ENCODE data around the gene PHGDH. TPM values are rescaled to one million over a fixed set of nuclear protein-coding genes. Genes with fewer than 3 reads are reported as not detected.

Gene PHGDH
- total RNA-seq, 2 donors from 2014 or later = 6.3 to 11.6 TPM

DNA sequence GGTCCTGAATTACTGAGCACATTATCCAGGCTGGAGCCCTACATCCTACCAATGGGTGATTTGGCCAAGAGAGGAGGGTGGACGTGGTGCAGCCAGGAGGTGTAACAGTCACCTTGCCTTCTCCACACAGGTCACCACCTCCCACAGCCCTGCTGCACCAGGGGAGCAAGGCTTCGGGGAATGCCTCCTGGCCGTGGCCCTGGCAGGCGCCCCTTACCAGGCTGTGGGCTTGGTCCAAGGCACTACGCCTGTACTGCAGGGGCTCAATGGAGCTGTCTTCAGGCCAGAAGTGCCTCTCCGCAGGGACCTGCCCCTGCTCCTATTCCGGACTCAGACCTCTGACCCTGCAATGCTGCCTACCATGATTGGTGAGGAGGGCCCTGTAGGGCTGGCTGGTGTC, 30.9 kb downstream of the PHGDH start:
- Histone ChIP-seq H3K4me1 (no peaks in the 10 kb centered on the region), H3K27me3 (no peaks in the 10 kb centered on the region), H3K4me3 (no peak overlapping the region), H3K9ac (ENCODE audit: low read depth in 2 of 2, low read length in 2 of 2) (no peak overlapping the region), H3K27ac (no peak overlapping the region), H3K36me3 (no peaks in the 10 kb centered on the region), H3K9me3 (no peaks in the 10 kb centered on the region)
- TF ChIP-seq CTCF (IDR thresholded peaks at IDR 0.05) = no peak
- no peak for DNase-seq
- intact Hi-C loops (cut with DNase I) = loop anchor here (5.0 to 10.0 kb wide), 3 partner anchors 65 to 202 kb away; no protein-coding TSS in a partner anchor

GRCh38 chr1:119743308-119743707, 31.6 kb downstream of the PHGDH start:
- H3K9me3 ChIP-seq = no peaks in the 10 kb centered on the region
- H3K9ac ChIP-seq (ENCODE audit: low read depth in 2 of 2, low read length in 2 of 2) = no peak overlapping the region
- no peaks in the 10 kb centered on the region for H3K4me1 ChIP-seq
- intact Hi-C loops (cut with DNase I) = loop anchor here (5.0 to 10.0 kb wide), 3 partner anchors 64 to 201 kb away; no protein-coding TSS in a partner anchor
- H3K27me3 ChIP-seq = no peaks in the 10 kb centered on the region
- no peak overlapping the region for H3K27ac ChIP-seq
- no peak overlapping the region for H3K4me3 ChIP-seq
- no peaks in the 10 kb centered on the region for H3K36me3 ChIP-seq
- TF ChIP-seq CTCF (IDR thresholded peaks at IDR 0.05) = no peak
- DNase-seq = no peak

GRCh38 chr1:119743776-119744597, 32.3 kb downstream of the PHGDH start:
- H3K36me3 ChIP-seq = no peaks in the 10 kb centered on the region
- no peaks in the 10 kb centered on the region for H3K9me3 ChIP-seq
- no peaks in the 10 kb centered on the region for H3K27me3 ChIP-seq
- no peak overlapping the region for H3K27ac ChIP-seq
- DNase-seq = peak; percentile 71
- no peak overlapping the region for H3K9ac ChIP-seq (ENCODE audit: low read depth in 2 of 2, low read length in 2 of 2)
- H3K4me3 ChIP-seq = no peak overlapping the region
- peak; percentile 68 for TF ChIP-seq CTCF (IDR thresholded peaks at IDR 0.05)
- intact Hi-C loops (cut with DNase I) = loop anchor here (5.0 to 10.0 kb wide), 3 partner anchors 63 to 201 kb away; no protein-coding TSS in a partner anchor
- no peaks in the 10 kb centered on the region for H3K4me1 ChIP-seq

- no peaks in the 10 kb centered on the region for H3K27me3 ChIP-seq
- intact Hi-C loops (cut with DNase I) = loop anchor here (5.0 to 10.0 kb wide), 3 partner anchors 63 to 200 kb away; no protein-coding TSS in a partner anchor
- H3K27ac ChIP-seq = no peak overlapping the region
Measured at GRCh38 chr1:119744598-119744942, 32.8 kb downstream of the PHGDH start.

DNA sequence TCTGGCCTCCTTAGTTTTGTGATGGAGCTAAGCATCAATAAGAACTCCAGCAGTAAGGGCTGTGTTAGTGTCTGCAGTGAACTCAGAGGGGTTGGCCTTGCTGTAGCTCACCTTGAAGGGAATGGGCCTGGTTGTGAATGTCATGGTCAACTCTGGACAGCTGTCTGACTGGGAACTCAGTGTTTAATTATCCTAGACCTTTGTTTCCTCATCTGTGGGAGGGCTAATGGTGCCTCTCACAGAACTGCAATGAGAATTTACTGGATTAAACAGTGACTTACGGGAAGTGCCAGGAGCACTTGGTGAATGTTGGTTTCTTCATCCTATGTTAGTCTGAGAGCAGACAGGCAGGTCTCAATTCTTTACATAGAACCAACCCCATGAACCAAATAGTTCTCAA, 33.3 kb downstream of the PHGDH start:
- Histone ChIP-seq H3K4me3 (no peak overlapping the region), H3K4me1 (no peaks in the 10 kb centered on the region), H3K9me3 (no peaks in the 10 kb centered on the region), H3K27me3 (no peaks in the 10 kb centered on the region), H3K27ac (no peak overlapping the region), H3K9ac (ENCODE audit: low read depth in 2 of 2, low read length in 2 of 2) (no peak overlapping the region), H3K36me3 (no peaks in the 10 kb centered on the region)
- TF ChIP-seq CTCF (IDR thresholded peaks at IDR 0.05) = no peak
- intact Hi-C loops (cut with DNase I) = loop anchor here (10.0 kb wide), 2 partner anchors 140 to 200 kb away; no protein-coding TSS in a partner anchor
- no peak for DNase-seq

More at GRCh38 chr1:119744598-119744942, 32.8 kb downstream of the PHGDH start:
- no peak for DNase-seq
- Histone ChIP-seq H3K4me1 (no peaks in the 10 kb centered on the region), H3K9ac (ENCODE audit: low read depth in 2 of 2, low read length in 2 of 2) (no peak overlapping the region), H3K36me3 (no peaks in the 10 kb centered on the region), H3K4me3 (no peak overlapping the region), H3K9me3 (no peaks in the 10 kb centered on the region)
- TF ChIP-seq CTCF (IDR thresholded peaks at IDR 0.05) = no peak

Measured in colonic mucosa (tissue), 4 donors.